ENCODE results near the gene SLC29A2.

The SLC29A2 gene

DNA sequence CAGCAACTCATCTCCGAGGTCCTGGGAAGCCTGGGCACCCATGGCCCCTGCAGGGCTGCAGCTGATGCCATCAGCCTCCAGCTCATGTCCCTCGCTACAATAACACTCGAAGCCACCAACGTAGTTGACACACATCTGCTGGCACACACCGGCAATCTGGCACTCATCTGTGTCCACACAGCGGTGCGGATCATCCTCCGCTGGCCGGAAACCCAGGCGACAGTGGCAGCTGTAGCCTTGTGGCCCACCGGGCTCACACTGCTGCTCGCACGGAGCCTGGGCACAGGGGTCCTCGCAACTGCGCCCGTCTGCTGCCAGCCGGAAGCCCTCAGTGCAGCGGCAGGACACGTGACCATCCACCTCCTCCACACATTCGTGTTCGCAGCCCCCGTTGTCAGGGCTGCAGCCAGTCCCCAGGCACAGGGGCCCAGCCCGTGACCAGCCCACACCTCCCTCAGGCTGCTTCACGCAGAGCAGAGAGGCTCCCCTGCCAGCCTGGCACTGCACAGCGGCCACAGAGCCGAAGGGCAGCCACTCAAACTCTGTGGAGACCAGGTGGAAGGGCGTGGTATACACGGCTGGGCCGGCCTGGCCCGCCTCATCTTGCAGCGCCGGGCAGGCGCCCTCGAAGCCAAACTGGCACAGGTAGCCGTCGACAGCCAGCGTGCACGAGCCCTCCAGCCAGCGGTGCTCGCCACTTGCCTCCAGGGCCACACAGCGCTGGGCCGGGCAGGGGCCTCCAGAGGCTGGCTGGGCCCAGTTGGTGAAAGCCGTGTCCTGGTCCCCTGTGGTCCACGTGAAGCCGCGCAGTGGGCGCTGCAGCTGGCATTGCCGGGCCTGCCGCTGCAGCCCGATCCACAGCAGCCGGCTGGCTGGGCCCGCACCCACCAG, 55.4 kb downstream of the SLC29A2 start:
- no peak for DNase-seq

- DNase-seq: no peak
These were observed 56.1 kb downstream of the SLC29A2 start for GRCh38 chr11:66315498-66315885.

DNA sequence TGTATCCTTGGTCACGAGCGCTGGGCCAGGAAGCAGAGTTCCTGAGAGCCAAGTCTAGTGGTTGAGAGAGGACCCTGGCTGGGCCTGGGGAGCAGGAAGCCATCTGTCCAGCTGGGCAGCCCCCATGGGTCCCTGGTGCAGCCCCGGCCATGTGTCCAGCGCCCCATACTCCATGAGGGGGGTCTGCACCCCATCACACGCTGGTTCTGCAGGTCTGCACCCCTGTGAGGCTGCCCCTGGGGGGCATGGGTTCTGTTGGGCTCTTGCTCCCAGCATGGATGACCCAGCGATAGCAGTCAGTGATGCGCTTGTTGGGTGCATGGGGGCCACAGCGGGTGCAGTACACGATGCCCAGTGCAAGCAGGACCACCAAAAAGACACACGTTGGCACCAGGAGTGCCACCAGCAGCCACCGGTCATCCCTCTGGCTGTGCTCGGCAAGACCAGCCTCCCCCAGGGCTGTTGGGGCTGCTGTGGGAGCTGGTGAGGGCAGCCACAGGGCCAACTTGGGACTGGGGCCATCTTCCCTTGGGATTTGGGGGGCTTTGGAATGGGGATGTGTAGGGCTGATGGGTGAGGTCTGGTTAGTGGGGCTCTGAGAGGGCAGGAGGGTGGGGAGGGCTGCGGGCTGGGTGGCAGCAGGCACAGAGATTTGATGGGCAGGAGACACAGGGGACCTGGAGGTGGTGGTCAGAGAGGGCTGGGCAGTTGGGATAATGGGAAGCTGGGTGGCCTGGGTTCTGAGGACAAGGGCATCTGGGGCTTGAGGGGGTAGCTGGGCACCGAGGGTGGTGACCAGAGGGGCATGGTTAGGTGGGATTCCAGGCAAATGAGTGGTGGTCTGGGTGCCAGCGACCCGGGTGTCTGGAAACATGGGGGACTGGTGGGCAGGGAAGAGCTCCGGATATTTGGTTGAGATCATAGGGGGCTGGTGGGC, 56.7 kb downstream of the SLC29A2 start:
- DNase-seq: no peak

GRCh38 chr11:66314186-66314501, 57.4 kb downstream of the SLC29A2 start:
- DNase-seq: no peak

- no peak for DNase-seq
These were observed 58.0 kb downstream of the SLC29A2 start for GRCh38 chr11:66313321-66314185.

DNA sequence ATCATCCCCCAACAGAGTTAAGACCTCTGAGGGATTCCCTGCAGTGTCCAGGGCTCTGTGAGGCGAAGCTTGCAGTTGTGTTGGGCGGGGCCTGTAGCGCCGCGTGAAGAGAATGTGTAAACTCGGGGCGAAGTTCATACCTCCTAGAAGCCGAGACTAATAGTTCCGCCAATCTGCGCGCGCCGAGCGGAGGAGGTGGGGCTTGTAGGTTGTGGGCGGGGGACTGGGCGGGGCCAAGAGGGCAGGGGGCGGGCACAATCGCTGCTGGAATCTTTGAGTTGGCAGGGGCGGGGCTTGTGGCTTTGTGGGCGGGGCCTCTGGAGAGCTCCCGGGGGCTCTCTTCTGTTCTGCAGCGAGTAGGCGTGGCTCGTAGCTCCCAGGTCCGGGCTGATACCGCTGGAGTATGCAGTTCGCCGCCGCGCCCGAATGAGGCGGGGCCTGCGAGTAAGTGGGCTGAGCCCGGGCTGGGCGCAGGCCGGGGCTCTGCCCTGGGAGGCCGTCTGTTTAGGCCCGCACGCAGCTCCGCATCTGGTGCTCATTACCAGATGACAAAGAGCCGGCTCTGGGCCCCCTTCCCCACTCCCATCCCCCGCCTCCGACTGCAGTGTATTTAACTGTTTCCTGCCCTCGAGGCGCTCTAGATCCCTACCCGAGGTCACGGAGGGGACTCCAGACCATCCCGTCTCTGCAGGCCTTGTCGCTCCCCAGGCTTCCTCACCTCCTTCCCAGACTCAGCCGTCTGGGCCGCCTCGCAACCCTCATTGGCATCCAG, 58.8 kb downstream of the SLC29A2 start:
- DNase-seq: peak; percentile 96

Measured in CD4-positive, alpha-beta T cell treated with Interleukin-4 for 4 hours (primary cell).